Head of caudate nucleus (tissue), 42 donors: Measurements from ENCODE around the gene TMEM184C.
A peak's percentile ranks its signal among the peaks of the same experiment; 100 is the strongest.

ENCODE experiments used
- DNase-seq, 42 donors: peaks; one replicate each; pipeline versions ENCODE4 v3.0.0 to v3.0.0-alpha.2; 2020 to 2021; ENCODE audit warnings: mixed read lengths in 7 of 42
- intact Hi-C: fragments of 100-400 bp; cut with DNase I; formaldehyde crosslinking; loops from one replicate; pipeline ENCODE4 v1.15.0; 2022

TMEM184C gene

GRCh38 chr4:147617173-147617840, at the start of gene TMEM184C:
TSS of gene TMEM184C (plus strand) at chr4:147617397. CDS start at chr4:147617957, 560 bp downstream.
- peak; percentile 97 to 99 (median 99) for DNase-seq
- intact Hi-C loops, result loop anchor here (10.0 kb wide), 1 partner anchor 247 kb away; no protein-coding TSS in a partner anchor

- no peak for DNase-seq
Measured at GRCh38 chr4:147570616-147571015, 46.6 kb upstream of the TMEM184C start.

GRCh38 chr4:147571036-147571770, 46.0 kb upstream of the TMEM184C start:
- intact Hi-C loops, result no loop called here
- DNase-seq, result no peak

More at GRCh38 chr4:147570616-147571015, 46.6 kb upstream of the TMEM184C start:
- intact Hi-C loops, result no loop called here

- intact Hi-C loops, result no loop called here
- DNase-seq, result no peak
Measured at GRCh38 chr4:147576084-147576483, 41.1 kb upstream of the TMEM184C start.

- intact Hi-C loops, result no loop called here
- no peak for DNase-seq
Measured at GRCh38 chr4:147578051-147578476, 39.1 kb upstream of the TMEM184C start.

GRCh38 chr4:147578593-147578992, 38.6 kb upstream of the TMEM184C start:
- DNase-seq, result no peak
- intact Hi-C loops, result no loop called here

GRCh38 chr4:147580396-147580795, 36.8 kb upstream of the TMEM184C start:
- no peak for DNase-seq
- intact Hi-C loops, result no loop called here

- intact Hi-C loops, result no loop called here
- no peak for DNase-seq
Measured at GRCh38 chr4:147581606-147582350, 35.4 kb upstream of the TMEM184C start.

- intact Hi-C loops, result no loop called here
- no peak for DNase-seq
Measured at GRCh38 chr4:147582386-147583060, 34.7 kb upstream of the TMEM184C start.

- intact Hi-C loops, result no loop called here
- DNase-seq, result no peak
Measured at GRCh38 chr4:147583876-147584275, 33.3 kb upstream of the TMEM184C start.

GRCh38 chr4:147586032-147586431, 31.2 kb upstream of the TMEM184C start:
- no peak for DNase-seq
- intact Hi-C loops, result loop anchor here (5.0 kb wide), 2 partner anchors 69 to 424 kb away; no protein-coding TSS in a partner anchor

GRCh38 chr4:147586637-147587036, 30.6 kb upstream of the TMEM184C start:
- no peak for DNase-seq
- intact Hi-C loops, result loop anchor here (5.0 kb wide), 2 partner anchors 69 to 424 kb away; no protein-coding TSS in a partner anchor

- intact Hi-C loops, result loop anchor here (5.0 kb wide), 2 partner anchors 70 to 425 kb away; no protein-coding TSS in a partner anchor
Measured at GRCh38 chr4:147587041-147587440, 30.2 kb upstream of the TMEM184C start.

GRCh38 chr4:147589586-147589985, 27.6 kb upstream of the TMEM184C start:
- intact Hi-C loops, result loop anchor here (5.0 kb wide), 2 partner anchors 72 to 427 kb away; no protein-coding TSS in a partner anchor
- peak in 17 of 42 donors; percentile 4 to 58 (median 14) for DNase-seq

More at GRCh38 chr4:147587041-147587440, 30.2 kb upstream of the TMEM184C start:
- DNase-seq, result peak in 5 of 42 donors; percentile 4 to 48 (median 14)

- DNase-seq, result peak; percentile 14 to 91 (median 73)
- intact Hi-C loops, result no loop called here
Measured at GRCh38 chr4:147590249-147590920, 26.8 kb upstream of the TMEM184C start.

GRCh38 chr4:147591106-147591505, 26.1 kb upstream of the TMEM184C start:
- intact Hi-C loops, result no loop called here
- no peak for DNase-seq

- intact Hi-C loops, result no loop called here
- no peak for DNase-seq
Measured at GRCh38 chr4:147594107-147594506, 23.1 kb upstream of the TMEM184C start.

- intact Hi-C loops, result no loop called here
- DNase-seq, result no peak
Measured at GRCh38 chr4:147594578-147594977, 22.6 kb upstream of the TMEM184C start.
